Stimulated activated CD4-positive, alpha-beta T cell treated with anti-CD3 and anti-CD28 coated beads, Interleukin-15, amount 100 ng/mL, for 24 hours (primary cell): ENCODE measurements around the gene TRAPPC10.

Source experiments
- DNase-seq: peaks from one replicate; pipeline ENCODE4 v3.0.0-alpha.2; 2020

Gene TRAPPC10, protein sequence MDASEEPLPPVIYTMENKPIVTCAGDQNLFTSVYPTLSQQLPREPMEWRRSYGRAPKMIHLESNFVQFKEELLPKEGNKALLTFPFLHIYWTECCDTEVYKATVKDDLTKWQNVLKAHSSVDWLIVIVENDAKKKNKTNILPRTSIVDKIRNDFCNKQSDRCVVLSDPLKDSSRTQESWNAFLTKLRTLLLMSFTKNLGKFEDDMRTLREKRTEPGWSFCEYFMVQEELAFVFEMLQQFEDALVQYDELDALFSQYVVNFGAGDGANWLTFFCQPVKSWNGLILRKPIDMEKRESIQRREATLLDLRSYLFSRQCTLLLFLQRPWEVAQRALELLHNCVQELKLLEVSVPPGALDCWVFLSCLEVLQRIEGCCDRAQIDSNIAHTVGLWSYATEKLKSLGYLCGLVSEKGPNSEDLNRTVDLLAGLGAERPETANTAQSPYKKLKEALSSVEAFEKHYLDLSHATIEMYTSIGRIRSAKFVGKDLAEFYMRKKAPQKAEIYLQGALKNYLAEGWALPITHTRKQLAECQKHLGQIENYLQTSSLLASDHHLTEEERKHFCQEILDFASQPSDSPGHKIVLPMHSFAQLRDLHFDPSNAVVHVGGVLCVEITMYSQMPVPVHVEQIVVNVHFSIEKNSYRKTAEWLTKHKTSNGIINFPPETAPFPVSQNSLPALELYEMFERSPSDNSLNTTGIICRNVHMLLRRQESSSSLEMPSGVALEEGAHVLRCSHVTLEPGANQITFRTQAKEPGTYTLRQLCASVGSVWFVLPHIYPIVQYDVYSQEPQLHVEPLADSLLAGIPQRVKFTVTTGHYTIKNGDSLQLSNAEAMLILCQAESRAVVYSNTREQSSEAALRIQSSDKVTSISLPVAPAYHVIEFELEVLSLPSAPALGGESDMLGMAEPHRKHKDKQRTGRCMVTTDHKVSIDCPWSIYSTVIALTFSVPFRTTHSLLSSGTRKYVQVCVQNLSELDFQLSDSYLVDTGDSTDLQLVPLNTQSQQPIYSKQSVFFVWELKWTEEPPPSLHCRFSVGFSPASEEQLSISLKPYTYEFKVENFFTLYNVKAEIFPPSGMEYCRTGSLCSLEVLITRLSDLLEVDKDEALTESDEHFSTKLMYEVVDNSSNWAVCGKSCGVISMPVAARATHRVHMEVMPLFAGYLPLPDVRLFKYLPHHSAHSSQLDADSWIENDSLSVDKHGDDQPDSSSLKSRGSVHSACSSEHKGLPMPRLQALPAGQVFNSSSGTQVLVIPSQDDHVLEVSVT

DNA sequence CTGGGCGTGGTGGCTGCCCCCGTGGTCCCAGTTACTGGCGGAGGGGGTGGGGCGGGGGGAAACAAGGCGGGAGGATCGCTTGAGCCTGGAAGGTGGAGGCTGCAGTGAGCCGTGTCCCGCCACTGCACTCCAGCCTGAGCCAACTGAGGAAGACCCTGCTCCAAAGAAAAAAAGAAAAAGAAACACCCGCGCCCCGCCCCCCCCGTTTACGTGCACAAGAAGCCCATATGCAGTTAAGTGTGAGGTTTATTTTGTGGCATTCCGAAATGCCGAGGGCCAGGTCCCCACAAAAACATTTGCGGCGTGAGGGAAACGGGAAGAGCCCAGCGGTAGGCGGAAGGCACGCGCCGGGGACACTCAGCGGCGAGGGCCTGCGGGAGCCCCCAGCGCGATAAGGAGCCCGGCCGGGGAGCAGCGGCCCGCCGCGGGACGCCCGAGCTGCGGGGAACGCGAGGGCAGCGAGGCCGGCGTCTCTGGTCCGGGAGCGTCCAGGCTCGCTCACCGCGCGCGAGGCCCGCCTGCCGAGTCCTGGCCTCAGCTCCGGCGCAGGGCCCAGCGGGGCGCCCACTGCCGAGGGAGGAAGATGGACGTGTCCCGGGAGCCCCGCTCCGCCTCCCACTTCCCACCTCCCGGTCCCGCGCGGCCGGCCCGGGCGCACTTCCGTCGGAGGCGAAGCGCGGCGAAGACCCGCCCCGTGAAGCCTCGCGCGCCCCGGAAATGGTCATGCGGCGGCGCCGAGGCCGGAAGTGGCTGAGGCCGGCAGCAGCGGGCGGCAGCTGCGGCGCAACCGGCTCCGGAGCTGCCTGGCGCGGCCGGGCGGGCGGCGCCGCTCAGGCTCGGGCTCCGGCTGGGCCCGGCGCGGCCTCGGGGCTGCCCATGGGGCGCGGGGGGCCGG is at the start of gene TRAPPC10:
Gene TRAPPC10, plus strand, starts transcription at position 731 of the 895 bp plus-strand sequence. CDS start 185 bp downstream, outside the sequence.
- DNase-seq, result peak; percentile 89

- DNase-seq, result no peak
These were observed 46.1 kb upstream of the TRAPPC10 start for GRCh38 chr21:43965911-43966585.

GRCh38 chr21:43966946-43967512 is 45.1 kb upstream of the TRAPPC10 start:
- no peak for DNase-seq

- DNase-seq, result no peak
These were observed 44.1 kb upstream of the TRAPPC10 start for GRCh38 chr21:43967981-43968380.

- DNase-seq, result no peak
These were observed 43.5 kb upstream of the TRAPPC10 start for GRCh38 chr21:43968410-43969114.

GRCh38 chr21:43969115-43969444 is 43.0 kb upstream of the TRAPPC10 start:
- no peak for DNase-seq

DNA sequence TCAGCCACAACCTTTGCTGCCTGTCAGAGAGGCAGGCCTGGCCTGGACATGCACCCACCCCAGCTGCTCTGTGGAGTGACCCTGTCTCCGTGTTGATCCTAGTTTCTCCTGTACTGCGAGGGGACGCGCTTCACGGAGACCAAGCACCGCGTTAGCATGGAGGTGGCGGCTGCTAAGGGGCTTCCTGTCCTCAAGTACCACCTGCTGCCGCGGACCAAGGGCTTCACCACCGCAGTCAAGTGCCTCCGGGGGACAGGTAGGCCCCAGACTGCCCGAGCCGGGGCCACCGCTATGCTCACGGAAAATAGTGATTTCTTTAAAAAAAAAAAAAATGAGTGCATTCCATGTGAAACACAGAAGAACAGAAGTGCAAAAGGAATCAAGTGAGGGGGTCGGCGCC is 41.6 kb upstream of the TRAPPC10 start:
- DNase-seq, result no peak

GRCh38 chr21:43971201-43971991 is 40.7 kb upstream of the TRAPPC10 start:
- DNase-seq, result no peak

GRCh38 chr21:43971992-43972255 is 40.2 kb upstream of the TRAPPC10 start:
- DNase-seq, result no peak

DNA sequence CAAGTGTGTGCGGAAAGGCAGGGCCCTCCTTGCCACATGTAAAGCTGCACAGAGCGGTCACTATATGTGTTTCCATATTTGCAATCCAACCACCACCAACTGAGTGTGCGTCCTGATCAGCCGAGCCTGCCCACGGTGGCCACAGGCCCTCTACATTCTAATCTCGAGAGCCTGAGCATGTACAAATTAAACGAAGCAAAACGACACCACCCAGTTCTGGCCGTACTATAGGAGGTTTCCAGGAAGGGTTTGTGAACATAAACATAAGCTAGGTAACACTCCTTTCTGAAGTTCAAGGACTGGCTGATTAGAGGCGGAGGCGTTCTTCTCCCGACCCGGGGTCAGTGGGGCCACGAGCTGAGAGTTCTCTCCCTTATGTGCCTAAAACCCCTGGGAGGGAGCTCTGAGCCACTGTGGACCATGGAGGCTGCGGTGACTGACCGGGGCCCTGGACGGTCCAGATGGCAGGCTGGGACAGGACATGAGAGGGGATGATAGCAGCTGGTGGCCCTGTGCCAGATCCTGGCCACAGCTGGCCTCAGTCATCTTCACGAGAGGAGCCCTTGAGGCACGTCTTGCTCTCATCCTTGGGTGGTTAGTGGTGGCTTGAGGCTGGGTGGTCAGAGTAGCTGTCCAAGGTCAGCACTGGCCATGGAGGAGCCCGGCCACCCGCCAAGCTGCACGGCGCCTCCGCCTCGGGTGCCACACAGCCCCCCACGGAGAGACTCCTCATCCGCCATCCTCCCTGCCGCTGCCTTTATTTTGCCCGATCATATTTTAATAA is 39.1 kb upstream of the TRAPPC10 start:
- DNase-seq, result no peak

GRCh38 chr21:43973634-43973955 is 38.5 kb upstream of the TRAPPC10 start:
- no peak for DNase-seq

DNA sequence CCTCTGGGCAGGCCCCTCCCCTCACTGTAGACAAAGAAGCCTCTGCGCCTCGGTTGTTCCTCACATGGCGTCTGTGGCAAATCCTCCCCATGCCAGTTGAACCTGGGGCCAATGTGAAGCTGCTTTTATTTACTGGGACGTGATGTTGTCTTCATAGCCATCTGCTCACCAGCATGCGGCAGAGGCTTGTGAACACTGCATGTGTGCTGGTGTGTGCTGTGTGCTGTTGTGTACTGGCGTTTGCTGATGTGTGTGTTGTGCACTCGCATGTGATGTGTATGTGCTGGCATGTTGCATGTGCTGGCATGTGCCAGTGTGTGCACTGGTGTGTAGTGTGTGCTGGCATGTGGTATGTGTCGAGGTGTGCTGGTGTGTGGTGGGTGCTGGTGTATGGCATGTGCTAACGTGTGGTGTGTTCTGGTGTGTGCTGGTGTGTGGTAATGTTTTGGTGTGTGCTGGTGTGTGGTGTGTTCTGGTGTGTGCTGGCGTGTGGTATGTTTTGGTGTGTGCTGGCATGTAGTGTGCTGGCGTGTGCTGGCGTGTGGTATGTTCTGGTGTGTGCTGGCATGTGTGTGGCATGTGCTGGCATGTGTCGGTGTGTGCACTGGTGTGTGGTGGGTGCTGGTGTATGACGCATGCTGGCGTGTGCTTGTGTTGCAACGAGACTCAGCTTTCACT is 37.2 kb upstream of the TRAPPC10 start:
- DNase-seq, result no peak

DNA sequence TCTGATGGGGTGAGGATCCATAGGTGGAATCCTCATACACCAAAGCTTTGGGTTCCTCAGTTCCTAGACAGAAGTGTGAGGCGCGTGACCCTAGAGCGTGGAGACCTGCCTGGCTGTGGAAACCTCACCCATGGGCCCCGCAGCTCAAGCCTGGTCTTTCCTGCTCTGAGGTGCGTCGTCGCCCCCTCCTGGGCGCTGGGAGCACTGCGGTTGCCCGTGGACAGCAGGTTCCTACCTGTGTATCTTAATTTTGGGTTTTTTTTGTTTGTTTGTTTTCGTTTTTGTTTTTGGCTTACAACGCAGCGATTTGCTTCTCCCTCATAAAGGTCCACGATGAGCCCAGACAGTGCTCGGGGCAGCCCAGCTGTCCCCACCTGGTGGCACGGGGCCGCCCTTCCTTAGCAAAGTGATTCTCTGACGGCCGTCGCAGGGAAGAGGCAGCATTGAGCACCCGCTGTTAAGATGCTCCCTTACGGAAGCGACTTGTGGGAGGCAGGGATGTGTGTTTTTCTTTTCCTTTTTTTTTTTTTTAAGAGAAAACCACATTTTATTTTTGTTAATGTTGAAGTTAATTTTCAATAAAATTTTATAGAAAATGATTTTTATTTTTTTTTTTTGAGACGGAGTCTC is 36.5 kb upstream of the TRAPPC10 start:
- peak; percentile 87 for DNase-seq

DNA sequence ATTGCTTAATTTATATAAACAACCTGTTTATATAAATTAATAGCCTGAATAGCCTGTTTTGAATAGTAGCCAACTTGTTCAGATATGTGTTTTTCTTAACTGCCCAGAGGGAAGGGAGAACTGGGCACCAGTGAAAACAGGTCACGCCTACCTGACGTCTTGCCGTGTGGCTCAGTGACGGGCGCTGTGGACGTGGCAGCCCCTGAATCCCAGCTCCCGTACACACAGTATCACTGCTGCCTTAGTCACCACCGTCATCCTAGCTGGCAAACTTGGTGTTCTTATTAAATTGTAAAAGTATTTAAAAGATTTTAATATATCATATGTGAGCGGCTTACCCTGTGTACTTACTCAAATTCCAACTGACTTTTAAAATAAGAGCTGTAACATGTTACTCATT is 35.4 kb upstream of the TRAPPC10 start:
- DNase-seq, result no peak

DNA sequence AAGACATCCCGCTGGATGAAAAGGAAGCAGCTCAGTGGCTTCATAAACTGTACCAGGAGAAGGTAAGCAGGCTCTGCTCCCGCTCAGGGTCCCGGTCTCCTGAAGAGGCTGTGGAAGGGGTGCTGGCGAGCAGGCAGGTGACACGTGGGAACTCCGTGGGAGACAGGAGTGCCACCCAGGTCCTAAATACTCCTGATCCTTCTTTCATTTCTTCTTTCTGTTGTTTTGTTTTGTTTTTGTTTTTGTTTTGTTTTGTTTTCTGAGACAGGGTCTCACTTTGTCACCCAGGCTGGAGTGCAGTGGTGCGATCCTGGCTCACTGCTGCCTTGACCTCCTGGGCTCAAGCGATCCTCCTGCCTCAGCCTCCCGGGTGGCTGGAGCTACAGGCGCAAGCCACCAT is 34.0 kb upstream of the TRAPPC10 start:
- DNase-seq, result no peak

- DNase-seq, result no peak
These were observed 32.5 kb upstream of the TRAPPC10 start for GRCh38 chr21:43979654-43980053.

- no peak for DNase-seq
These were observed 30.8 kb upstream of the TRAPPC10 start for GRCh38 chr21:43981151-43981870.

- no peak for DNase-seq
These were observed 30.3 kb upstream of the TRAPPC10 start for GRCh38 chr21:43981871-43982210.
